22Rv1 (cell line): Measurements from ENCODE around the gene PRPF31.

Source experiments
- H3K27ac ChIP-seq: fragments of 450-650 bp; 2 replicates; pipeline ENCODE4 v1.5.1; 2017
- ZFX ChIP-seq: fragments of 450-650 bp; IDR thresholded peaks from 2 replicates; pipeline ENCODE4 v1.6.1; 2017; ENCODE audit warnings: antibody characterized with exemption, borderline replicate concordance
- TF ChIP-seq, protein P1 (sequence below): fragments of 450-650 bp; IDR thresholded peaks from 2 replicates; pipeline ENCODE4 v1.5.1; 2017; ENCODE audit warnings: mild to moderate bottlenecking

The PRPF31 gene, protein sequence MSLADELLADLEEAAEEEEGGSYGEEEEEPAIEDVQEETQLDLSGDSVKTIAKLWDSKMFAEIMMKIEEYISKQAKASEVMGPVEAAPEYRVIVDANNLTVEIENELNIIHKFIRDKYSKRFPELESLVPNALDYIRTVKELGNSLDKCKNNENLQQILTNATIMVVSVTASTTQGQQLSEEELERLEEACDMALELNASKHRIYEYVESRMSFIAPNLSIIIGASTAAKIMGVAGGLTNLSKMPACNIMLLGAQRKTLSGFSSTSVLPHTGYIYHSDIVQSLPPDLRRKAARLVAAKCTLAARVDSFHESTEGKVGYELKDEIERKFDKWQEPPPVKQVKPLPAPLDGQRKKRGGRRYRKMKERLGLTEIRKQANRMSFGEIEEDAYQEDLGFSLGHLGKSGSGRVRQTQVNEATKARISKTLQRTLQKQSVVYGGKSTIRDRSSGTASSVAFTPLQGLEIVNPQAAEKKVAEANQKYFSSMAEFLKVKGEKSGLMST

GRCh38 chr19:54115109-54116063 is at the start of gene PRPF31, which contains the start of gene TFPT:
PRPF31 (plus strand) TSS chr19:54115754; CDS start chr19:54118279, 2,525 bp downstream.
TFPT (minus strand) TSS chr19:54115657; CDS start chr19:54115269, 388 bp downstream.
- peak within 1 kb of the TSS; percentile 80 for H3K27ac ChIP-seq
- TF ChIP-seq ZFX = no peak
- TF ChIP-seq, protein P1, sequence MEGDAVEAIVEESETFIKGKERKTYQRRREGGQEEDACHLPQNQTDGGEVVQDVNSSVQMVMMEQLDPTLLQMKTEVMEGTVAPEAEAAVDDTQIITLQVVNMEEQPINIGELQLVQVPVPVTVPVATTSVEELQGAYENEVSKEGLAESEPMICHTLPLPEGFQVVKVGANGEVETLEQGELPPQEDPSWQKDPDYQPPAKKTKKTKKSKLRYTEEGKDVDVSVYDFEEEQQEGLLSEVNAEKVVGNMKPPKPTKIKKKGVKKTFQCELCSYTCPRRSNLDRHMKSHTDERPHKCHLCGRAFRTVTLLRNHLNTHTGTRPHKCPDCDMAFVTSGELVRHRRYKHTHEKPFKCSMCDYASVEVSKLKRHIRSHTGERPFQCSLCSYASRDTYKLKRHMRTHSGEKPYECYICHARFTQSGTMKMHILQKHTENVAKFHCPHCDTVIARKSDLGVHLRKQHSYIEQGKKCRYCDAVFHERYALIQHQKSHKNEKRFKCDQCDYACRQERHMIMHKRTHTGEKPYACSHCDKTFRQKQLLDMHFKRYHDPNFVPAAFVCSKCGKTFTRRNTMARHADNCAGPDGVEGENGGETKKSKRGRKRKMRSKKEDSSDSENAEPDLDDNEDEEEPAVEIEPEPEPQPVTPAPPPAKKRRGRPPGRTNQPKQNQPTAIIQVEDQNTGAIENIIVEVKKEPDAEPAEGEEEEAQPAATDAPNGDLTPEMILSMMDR = no peak

- TF ChIP-seq ZFX = no peak
- TF ChIP-seq, protein P1 = no peak
- no peak overlapping the region for H3K27ac ChIP-seq
These were observed 46.1 kb upstream of the PRPF31 start for GRCh38 chr19:54069470-54069869.

DNA sequence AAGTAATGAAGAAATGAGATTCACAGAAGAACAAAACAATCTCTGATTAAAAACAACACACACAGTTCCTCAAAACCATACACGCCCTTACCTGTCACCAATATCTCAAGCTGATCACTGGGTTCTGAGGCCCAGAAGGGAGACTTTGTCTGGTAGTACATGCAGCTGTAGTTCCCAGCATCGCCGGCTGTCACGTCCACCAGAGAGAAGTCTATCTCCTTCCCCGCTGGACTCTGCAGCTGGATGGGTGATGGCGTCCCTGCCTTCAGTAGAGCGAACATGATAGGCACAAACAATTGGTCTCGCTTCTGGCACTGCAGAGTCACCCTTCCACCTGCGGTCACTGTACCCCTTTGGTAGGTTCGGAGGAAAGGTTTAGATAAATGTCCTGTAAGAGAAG is 41.7 kb upstream of the PRPF31 start:
- TF ChIP-seq, protein P1 = no peak
- TF ChIP-seq ZFX = no peak
- no peak overlapping the region for H3K27ac ChIP-seq

GRCh38 chr19:54074851-54075250 is 40.7 kb upstream of the PRPF31 start:
- TF ChIP-seq ZFX = no peak
- TF ChIP-seq, protein P1 = no peak

DNA sequence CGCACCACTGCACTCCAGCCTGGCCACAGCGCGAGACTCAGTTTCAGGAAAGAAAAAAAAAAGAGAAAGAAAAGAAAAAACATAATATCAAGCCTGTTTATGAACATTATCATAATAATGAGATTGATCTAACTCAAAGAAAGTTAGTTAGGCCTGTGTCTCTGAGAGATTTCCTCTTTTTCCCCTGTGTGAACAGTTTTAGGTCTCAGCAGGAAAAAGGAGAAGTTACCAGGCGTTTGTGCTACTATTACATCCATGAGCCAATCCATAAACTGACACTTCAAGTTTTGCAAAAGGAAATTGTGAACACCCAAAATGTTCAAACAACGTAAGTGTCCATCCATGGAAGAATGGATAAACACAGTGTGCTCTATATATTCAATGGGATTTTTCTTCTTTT is 38.2 kb upstream of the PRPF31 start:
- TF ChIP-seq ZFX = no peak
- TF ChIP-seq, protein P1 = no peak

More at GRCh38 chr19:54074851-54075250, 40.7 kb upstream of the PRPF31 start:
- H3K27ac ChIP-seq = no peak overlapping the region

GRCh38 chr19:54081032-54081431 is 34.5 kb upstream of the PRPF31 start, which contains the start of gene TARM1:
TARM1 (minus strand) TSS chr19:54081365; CDS start chr19:54081340, 25 bp downstream.
- TF ChIP-seq ZFX = no peak
- TF ChIP-seq, protein P1 = no peak
- no peak within 1 kb of the TSS for H3K27ac ChIP-seq

More for the DNA sequence above, 38.2 kb upstream of the PRPF31 start:
- no peak overlapping the region for H3K27ac ChIP-seq
